NCI-H82 treated with DMSO at 0.1 percent for 48 hours (cell line): ENCODE data around the gene STPG3.
A peak's percentile ranks its signal among the peaks of the same experiment; 100 is the strongest.
"Not testable (repeated sequence)": the region's sequence is repeated elsewhere in the genome, so short reads cannot be mapped to it uniquely, and the experiment has no call there.

Experiments used
- DNase-seq: peaks from one replicate; lab custom pipeline; 2025; ENCODE audit not compliant: unreplicated experiment; lab: John Stamatoyannopoulos, UW

Gene STPG3

DNA sequence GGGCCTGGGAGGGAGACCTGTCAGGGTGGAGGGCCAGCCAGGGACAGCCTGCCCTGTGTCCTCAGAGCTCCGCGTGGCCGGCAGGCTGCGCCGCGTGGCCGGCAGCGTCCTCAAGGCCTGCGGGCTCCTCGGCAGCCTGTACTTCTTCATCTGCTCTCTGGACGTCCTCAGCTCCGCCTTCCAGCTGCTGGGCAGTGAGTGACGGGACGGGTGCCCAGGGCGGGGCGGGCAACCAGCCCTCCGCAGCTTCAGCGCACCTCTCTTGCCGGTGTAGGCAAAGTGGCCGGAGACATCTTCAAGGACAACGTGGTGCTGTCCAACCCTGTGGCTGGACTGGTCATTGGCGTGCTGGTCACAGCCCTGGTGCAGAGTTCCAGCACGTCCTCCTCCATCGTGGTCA lies 18.6 kb upstream of the STPG3 start:
- DNase-seq = no peak

DNA sequence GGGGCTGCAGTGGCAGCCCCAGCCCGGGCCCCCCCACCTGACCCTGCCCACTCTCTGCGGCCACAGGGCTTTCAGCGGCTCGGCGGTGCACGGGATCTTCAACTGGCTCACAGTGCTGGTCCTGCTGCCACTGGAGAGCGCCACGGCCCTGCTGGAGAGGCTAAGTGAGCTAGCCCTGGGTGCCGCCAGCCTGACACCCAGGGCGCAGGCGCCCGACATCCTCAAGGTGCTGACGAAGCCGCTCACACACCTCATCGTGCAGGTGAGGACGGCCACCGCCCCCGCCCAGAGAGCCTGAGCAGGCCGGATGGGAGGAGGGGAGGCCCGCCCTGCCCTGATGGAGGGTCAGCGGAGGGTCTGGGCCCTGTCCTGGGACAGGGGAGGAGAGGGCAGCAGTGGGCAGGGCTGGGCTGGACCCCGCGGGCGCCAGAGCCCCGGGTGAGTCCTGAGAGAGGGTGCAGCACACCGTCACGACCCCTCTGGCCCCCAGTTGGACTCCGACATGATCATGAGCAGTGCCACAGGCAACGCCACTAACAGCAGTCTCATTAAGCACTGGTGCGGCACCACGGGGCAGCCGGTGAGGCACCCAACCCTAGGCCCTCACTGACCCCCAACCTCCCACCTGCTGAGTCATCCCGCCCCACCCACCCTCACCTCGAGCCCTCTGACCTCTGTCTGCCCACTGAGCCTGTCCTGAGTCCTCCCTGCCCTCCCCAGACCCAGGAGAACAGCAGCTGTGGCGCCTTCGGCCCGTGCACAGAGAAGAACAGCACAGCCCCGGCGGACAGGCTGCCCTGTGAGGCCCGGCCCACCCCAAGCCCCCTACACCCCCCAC lies 17.7 kb upstream of the STPG3 start:
- no peak for DNase-seq

- no peak for DNase-seq
These were observed 16.9 kb upstream of the STPG3 start for GRCh38 chr9:137234055-137234697.

- no peak for DNase-seq
These were observed 16.2 kb upstream of the STPG3 start for GRCh38 chr9:137234758-137235423.

DNA sequence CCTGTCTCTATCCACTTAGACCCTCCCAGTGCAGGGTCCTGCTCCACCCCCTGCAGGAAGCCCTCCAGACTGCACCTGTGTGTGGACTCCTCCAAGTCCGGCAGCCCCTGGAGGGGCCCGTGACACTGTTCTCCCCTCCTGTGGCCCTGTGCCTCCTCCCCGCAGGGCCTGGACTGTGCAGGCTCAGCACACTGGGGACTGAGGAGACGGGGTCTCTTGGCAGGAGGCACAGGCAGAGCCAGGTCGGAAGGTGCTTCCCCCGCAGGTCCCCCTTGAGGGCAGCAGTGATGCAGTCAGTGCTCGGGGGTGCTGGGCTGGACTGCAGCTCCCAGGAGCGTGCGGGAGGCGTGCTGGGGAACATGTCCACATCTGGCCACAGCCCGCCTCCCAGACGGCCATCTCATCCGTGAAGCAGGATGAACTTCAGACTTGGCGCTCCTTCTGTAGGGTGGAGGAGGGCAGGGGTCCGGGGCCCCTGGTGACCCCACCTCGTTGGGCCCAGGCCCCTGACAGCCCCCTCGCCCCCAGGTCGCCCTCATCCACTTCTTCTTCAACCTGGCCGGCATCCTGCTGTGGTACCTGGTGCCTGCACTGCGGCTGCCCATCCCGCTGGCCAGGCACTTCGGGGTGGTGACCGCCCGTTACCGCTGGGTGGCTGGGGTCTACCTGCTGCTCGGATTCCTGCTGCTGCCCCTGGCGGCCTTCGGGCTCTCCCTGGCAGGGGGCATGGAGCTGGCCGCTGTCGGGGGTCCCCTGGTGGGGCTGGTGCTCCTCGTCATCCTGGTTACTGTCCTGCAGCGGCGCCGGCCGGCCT lies 15.5 kb upstream of the STPG3 start:
- no peak for DNase-seq

DNA sequence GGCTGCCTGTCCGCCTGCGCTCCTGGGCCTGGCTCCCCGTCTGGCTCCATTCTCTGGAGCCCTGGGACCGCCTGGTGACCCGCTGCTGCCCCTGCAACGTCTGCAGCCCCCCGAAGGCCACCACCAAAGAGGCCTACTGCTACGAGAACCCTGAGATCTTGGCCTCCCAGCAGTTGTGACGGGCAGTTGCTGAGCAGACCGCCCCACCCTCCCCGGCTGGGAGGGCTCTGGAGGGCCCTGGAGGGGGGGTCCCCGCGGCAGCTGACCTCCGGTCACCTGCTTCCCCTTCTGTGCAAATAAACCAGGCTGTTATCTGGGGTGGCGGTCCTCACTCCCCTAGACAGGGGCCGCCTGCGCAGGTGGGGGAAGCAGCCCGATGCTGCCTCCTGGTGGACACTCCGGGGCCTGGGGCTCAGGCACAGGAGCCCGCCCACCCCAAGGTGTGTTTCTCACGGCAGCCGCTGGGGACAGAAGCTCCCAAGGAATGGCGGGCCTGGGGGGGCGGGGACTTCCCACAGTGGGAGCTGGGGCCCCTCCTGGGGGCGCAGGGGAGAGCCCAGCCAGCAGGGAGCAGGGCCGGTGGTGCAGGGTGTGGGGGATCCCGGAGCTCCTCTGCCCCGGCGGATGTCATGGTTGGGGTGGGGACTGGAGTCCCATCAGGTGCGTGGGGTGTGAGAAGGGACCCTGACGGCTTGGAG lies 14.7 kb upstream of the STPG3 start:
- DNase-seq = peak; percentile 69

GRCh38 chr9:137236936-137237421 lies 14.1 kb upstream of the STPG3 start:
- no peak for DNase-seq

DNA sequence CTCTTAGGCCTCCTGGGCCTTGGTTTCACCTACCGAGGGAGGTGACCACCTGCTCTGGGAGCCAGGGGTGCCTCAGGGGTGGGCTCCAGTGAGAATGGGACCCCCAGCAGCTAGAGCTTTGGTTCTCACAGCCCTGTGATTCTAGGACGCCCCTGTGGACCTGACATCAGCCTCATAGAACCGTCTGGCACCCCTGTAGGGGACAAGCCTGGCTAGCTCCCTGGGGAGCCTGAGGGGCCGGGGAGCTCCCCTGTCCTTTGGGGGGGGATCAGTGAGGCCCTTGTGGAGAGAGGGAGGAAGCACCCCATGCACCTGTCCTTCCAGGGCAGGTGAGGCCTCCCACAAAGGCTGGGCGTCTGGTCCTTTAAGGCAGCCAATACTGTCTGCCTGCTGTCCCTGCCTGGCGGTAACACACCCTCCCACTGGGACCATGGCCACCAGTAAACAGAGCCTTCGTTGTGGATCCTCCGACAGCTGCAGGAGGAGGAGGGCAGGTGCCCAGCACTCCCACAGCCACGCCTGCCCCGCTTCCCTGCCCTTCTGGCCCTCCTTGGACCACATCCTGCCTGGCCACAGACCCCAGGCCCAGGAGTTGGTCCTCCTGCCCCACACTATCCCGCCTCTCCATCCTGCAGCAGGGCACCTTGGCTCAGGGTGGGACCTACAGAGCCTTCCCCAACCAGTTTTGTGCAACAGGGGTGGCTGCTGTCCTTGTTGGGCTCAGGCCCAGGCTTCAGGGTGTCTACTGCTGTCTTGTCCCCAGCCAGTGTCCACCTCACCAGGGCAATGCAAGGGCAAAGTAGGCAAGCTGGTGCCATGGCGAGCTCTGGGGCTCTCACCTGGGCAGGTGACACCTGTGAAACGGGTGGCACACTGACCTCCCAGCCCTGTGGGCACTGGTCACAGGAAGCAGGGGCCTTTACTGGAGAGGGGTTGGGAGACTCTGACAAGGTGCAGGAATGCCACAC lies 13.0 kb upstream of the STPG3 start:
- DNase-seq = no peak

GRCh38 chr9:137239541-137240200 lies 11.4 kb upstream of the STPG3 start:
- DNase-seq = not testable (repeated sequence)

DNA sequence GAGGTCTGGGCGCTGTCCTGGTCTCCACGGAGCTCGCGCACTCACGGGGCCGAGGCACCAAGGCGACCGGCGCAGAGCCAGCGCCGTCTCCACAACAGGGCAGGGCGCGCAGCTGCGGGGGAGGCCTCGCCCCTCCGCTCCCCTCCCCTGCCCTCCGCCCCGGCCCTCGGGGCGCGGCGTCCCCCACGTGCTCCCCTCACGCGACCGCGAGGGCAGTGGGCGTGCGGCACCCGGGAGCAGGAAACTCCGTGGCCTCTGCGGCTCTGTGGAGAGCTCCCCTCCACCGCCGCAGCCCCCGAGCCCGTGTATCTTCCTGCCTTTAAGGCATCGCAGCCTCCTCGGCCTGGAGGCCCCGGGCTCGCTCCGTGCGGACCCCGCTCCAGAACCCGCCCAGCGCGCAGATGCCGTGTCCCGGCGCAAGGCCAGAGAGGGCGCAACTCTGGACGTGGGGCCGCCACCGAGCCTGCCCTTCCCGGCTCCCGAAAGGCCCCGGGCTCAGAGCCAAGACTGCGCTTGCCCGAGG lies 10.7 kb upstream of the STPG3 start:
- DNase-seq = no peak

- peak; percentile 99 for DNase-seq
These were observed 10.1 kb upstream of the STPG3 start, which contains the start of gene TUBB4B for GRCh38 chr9:137240841-137241489. Gene TUBB4B, plus strand, starts transcription at chr9:137241287. Its CDS starts 74 bp downstream, at chr9:137241361.

- peak; percentile 64 for DNase-seq
These were observed 9.4 kb upstream of the STPG3 start for GRCh38 chr9:137241490-137242268.

DNA sequence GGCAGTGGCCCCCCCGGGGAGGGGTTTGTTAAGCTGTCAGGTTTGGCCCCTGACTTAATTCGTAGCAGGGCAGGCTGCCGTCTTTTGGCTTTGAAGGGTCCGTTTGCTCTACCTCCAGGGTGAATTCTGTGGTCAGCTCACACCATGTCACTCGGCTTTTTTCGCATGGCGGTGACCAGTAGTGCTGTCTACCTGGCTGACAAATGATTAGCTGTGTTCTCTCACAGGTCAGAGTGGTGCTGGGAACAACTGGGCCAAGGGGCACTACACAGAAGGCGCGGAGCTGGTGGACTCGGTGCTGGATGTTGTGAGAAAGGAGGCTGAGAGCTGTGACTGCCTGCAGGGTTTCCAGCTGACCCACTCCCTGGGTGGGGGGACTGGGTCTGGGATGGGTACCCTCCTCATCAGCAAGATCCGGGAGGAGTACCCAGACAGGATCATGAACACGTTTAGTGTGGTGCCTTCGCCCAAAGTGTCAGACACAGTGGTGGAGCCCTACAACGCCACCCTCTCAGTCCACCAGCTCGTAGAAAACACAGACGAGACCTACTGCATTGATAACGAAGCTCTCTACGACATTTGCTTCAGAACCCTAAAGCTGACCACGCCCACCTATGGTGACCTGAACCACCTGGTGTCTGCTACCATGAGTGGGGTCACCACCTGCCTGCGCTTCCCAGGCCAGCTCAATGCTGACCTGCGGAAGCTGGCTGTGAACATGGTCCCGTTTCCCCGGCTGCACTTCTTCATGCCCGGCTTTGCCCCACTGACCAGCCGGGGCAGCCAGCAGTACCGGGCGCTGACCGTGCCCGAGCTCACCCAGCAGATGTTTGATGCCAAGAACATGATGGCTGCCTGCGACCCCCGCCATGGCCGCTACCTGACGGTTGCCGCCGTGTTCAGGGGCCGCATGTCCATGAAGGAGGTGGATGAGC lies 8.6 kb upstream of the STPG3 start:
- DNase-seq = no peak

DNA sequence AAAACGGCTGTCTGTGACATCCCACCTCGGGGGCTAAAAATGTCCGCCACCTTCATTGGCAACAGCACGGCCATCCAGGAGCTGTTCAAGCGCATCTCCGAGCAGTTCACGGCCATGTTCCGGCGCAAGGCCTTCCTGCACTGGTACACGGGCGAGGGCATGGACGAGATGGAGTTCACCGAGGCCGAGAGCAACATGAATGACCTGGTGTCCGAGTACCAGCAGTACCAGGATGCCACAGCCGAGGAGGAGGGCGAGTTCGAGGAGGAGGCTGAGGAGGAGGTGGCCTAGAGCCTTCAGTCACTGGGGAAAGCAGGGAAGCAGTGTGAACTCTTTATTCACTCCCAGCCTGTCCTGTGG lies 7.8 kb upstream of the STPG3 start:
- DNase-seq = not testable (repeated sequence)

DNA sequence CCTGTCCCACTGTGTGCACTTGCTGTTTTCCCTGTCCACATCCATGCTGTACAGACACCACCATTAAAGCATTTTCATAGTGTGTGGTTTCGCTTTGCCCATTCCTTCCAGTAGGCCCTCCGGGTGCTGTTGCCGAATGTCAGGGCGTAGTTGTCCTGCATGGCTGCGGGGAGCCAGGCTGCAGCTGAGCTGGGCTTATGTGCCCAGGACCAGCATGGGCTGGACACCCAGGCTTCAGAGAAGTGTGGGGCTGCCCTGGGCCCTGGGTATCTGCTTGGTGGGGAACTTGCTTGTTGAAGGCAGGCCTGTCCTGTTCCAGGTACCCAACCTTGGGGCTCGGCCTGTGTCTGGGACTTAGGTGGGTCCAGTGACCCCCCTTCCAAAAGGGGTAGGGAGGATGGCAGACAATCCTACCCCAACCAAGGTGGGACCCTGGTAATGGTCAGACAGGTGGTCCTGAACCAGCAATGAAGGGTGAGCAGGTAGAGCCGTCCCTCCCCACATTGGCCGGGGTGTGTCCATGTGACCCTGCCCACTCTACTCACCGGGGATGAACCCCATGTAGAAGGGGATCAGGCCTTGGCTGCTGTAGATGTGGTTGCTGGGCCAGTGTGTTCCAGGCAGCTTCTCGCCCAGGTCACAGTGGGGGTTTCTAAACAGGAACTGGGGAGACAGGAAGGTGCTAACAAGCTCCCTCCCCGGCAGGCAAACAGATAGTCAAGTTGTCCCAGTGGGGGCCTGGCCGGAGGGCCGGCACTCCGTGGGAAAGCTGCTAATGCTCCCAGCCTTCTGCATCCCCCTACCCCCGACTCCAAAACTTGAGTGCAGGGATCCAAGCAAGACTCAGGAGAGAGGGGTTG lies 7.2 kb upstream of the STPG3 start:
- no peak for DNase-seq
